Measurements from ENCODE around the gene SH3GL1. TPM values are rescaled to one million over a fixed set of nuclear protein-coding genes. Genes with fewer than 3 reads are reported as not detected.

The SH3GL1 gene
- total RNA-seq, 1 donor from 2014 or later = 66.5 TPM

DNA sequence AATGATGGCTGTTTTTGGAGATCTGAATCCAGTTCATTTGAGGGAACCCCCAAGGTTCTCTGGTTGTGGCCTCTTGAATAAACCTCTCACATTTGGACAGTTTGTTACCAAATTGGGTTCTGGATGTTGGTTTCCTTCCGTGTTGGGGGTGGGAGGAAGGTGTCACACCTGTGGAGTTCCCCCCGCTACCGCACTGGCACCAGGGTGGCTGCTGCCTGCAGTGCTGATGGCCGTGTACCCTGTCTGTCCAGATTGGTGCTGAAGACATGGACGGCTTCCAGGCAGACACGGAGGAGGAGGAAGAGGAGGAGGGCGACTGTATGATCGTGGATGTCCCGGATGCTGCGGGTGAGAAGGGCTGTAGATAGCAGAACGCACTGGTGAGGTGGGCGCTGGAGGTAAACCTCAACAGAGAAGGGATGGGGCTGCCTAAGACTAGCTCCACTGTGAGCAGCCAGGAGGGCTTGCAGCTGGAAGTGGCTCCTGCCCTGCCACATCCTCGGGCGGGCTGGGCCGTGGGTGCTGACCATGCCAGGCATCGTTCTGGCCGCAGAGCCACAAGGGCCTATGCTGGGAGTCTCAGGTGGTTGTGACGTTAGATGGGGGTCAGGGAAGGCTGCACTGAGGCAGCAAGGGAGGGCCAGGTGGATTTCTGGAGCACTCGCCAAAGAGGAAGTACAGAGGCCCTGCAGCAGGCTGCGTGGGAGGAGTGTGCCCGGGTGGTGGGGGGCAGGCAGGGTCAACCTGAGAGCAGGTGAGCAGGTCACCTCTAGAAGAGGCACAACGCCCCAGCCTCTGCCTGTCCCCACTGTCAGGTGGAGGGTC is 41.9 kb upstream of the SH3GL1 start:
- H3K4me3 ChIP-seq (ENCODE audit: low read depth, low read length) = no peak overlapping the region
- TF ChIP-seq, protein P1, sequence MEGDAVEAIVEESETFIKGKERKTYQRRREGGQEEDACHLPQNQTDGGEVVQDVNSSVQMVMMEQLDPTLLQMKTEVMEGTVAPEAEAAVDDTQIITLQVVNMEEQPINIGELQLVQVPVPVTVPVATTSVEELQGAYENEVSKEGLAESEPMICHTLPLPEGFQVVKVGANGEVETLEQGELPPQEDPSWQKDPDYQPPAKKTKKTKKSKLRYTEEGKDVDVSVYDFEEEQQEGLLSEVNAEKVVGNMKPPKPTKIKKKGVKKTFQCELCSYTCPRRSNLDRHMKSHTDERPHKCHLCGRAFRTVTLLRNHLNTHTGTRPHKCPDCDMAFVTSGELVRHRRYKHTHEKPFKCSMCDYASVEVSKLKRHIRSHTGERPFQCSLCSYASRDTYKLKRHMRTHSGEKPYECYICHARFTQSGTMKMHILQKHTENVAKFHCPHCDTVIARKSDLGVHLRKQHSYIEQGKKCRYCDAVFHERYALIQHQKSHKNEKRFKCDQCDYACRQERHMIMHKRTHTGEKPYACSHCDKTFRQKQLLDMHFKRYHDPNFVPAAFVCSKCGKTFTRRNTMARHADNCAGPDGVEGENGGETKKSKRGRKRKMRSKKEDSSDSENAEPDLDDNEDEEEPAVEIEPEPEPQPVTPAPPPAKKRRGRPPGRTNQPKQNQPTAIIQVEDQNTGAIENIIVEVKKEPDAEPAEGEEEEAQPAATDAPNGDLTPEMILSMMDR (conservative IDR thresholded peaks at IDR 0.05; ENCODE audit: low read depth, low read length) = no peak
- DNase-seq (ENCODE audit: low read depth) = no peak

DNA sequence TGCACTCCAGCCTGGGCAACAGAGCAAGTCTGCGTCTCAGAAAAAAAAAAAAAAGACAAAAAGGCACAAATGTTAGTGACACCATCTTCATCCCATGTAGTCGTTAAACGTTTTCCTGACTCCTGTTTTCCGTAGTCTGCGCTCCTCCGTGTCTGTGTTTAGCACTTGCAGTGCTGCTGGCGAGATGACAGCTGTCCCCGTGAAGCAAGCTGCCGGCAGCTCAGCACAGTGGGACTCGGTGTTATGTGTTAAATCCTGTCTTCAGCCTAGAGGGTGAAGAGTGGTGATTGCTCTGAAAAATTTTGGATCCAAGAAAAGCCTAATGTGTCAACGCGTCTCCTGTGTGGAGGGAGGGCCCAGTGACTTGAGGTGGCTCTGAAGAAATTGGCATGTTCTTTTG is 38.9 kb upstream of the SH3GL1 start:
- H3K4me3 ChIP-seq (ENCODE audit: low read depth, low read length) = no peak overlapping the region
- TF ChIP-seq, protein P1 (conservative IDR thresholded peaks at IDR 0.05; ENCODE audit: low read depth, low read length) = no peak
- DNase-seq (ENCODE audit: low read depth) = no peak

DNA sequence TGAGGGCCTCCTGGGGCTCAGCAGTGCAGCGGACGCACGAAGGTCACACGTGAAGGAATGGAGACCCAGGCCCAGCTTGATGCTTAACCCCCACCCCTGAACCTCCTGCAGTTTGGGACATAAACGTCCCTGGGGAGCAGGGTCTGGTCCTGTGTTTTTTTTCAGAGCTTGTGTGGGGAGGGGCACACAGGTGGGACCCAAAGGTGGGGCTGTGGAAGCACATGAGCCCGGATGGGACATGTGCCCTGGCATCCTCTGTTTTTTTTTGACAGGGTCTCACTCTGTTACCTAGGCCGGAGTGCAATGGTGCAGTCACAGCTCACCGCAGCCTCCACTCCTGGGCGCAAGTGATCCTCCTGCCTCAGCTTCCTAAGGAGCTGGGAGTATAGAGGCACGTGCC is 36.8 kb upstream of the SH3GL1 start:
- H3K4me3 ChIP-seq (ENCODE audit: low read depth, low read length) = no peak overlapping the region

DNA sequence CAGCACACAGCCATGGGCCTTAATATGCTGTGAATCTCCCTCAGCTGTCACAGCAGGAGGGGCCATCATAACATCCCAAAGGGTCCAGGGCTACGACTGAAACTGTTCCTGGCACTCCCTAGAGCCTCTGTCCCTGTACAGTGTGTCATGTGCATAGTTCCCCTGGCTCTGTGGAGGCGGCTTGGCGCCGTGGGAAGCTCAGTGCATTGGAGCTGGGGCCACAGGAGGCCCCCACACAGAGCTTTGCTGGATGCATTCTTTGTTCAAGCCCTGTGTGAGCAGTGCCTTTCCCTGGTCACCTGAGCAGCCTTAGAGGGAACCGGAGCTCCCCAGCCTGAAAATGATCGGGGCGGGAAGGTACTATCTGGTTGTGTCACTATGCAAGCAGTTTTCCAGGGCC is 35.9 kb upstream of the SH3GL1 start:
- TF ChIP-seq, protein P1 (conservative IDR thresholded peaks at IDR 0.05; ENCODE audit: low read depth, low read length) = no peak
- DNase-seq (ENCODE audit: low read depth) = no peak
- no peak overlapping the region for H3K4me3 ChIP-seq (ENCODE audit: low read depth, low read length)

More for the DNA sequence above, 36.8 kb upstream of the SH3GL1 start:
- TF ChIP-seq, protein P1 (conservative IDR thresholded peaks at IDR 0.05; ENCODE audit: low read depth, low read length) = no peak
- DNase-seq (ENCODE audit: low read depth) = no peak

DNA sequence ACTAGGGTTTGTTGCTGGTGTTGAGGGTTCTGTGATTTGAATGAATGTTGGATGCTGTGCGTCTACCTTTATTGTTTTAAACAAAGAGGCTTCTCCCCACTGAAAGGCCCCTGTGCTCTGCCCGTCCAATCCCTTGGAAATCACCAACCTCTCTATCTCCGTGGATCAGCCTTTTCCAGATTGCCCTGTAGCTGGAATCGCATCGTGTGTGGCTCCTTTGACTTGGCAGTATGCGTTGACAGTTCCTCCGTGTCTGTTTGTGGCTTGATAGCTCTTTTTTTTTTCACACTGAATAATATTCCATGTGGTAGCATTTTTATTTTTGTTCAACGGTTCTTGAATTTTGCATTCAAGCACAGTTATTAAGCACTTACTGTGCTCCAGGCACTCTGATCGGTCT is 34.0 kb upstream of the SH3GL1 start:
- H3K4me3 ChIP-seq (ENCODE audit: low read depth, low read length) = no peak overlapping the region
- TF ChIP-seq, protein P1 (conservative IDR thresholded peaks at IDR 0.05; ENCODE audit: low read depth, low read length) = no peak

DNA sequence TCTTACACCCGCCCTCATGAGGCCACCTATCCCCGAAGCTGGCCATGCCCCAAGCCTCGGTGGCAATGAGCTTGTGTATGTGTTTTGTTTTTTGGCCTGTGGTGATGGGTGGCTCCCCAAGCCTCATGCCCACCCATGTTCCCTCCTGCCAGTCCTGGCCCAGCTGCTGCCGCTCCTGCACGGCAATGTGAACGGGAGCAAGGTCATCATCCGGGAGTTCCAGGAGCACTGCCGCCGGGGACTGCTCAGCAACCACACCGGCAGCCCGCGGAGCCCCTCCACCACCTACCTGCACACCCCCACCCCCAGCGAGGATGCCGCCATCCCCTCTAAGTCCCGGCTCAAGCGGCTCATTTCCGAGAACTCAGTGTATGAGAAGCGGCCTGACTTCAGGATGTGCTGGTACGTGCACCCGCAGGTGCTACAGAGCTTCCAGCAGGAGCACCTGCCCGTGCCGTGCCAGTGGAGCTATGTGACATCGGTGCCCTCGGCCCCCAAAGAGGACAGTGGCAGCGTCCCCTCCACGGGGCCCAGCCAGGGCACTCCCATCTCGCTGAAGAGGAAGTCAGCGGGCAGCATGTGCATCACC is 32.7 kb upstream of the SH3GL1 start:
- TF ChIP-seq, protein P1 (conservative IDR thresholded peaks at IDR 0.05; ENCODE audit: low read depth, low read length) = no peak
- no peak overlapping the region for H3K4me3 ChIP-seq (ENCODE audit: low read depth, low read length)
- DNase-seq (ENCODE audit: low read depth) = no peak

More for the DNA sequence above, 34.0 kb upstream of the SH3GL1 start:
- DNase-seq (ENCODE audit: low read depth) = no peak
